Panc1 (cell line): ENCODE results near the gene HYAL2. TPM values are rescaled to one million over a fixed set of nuclear protein-coding genes. Genes with fewer than 3 reads are reported as not detected.

Experiments
- ATAC-seq: fragments of 200-7000 bp; cut with Tn5 transposase; 2 replicates; pipeline ENCODE4 v1.9.1; 2020; ENCODE audit warnings: mild to moderate bottlenecking, moderate library complexity
- BruUV-seq: library from RNA; stranded (reverse); fragments of 400-500 nt; replicated peaks from 2 replicates; lab custom pipeline; 2021; lab: Mats Ljungman, UMichigan
- CTCF ChIA-PET: fragments of 300-600 bp; sonication (Branson Sonifier 250); formaldehyde crosslinking; loops from one replicate; lab custom pipeline; 2022; ENCODE audit warnings: antibody characterized with exemption; lab: Charles Lee
- POLR2A ChIA-PET: fragments of 300-600 bp; sonication (Branson Sonifier 250); formaldehyde crosslinking; loops from one replicate; lab custom pipeline; 2022; ENCODE audit warnings: antibody characterized with exemption; lab: Charles Lee
- DNase-seq: peaks from one replicate; pipeline ENCODE4 v3.0.0-alpha.2; 2010; ENCODE audit warnings: low read depth, low spot score
- H3K27ac ChIP-seq: 2 replicates; pipeline ENCODE4 v1.5.1; 2011; ENCODE audit warnings: mild to moderate bottlenecking, low read length, inconsistent platforms
- H3K27me3 ChIP-seq: fragments of 200-500 bp; sonication (Bioruptor generic); 2 replicates; pipeline ENCODE4 v1.6.0; 2014; ENCODE audit warnings: low read length, inconsistent platforms; ENCODE audit not compliant: control insufficient read depth, insufficient read depth
- H3K36me3 ChIP-seq: fragments of 200-500 bp; sonication (Bioruptor generic); 2 replicates; pipeline ENCODE4 v1.5.1; 2014; ENCODE audit warnings: inconsistent platforms, mild to moderate bottlenecking, low read length, moderate library complexity; ENCODE audit not compliant: control insufficient read depth, insufficient read depth
- H3K4me1 ChIP-seq: 2 replicates; pipeline ENCODE4 v1.5.1; 2011; ENCODE audit warnings: inconsistent platforms, mild to moderate bottlenecking, low read length, moderate library complexity; ENCODE audit not compliant: control insufficient read depth, insufficient read depth
- H3K4me3 ChIP-seq, 2 experiments: 2 replicates each; pipeline ENCODE4 v1.5.1; 2011 to 2012; ENCODE audit warnings: low read depth in 2 of 2, low read length in 2 of 2, mild to moderate bottlenecking in 2 of 2, inconsistent platforms in 1 of 2, moderate library complexity in 1 of 2
- H3K9me3 ChIP-seq: fragments of 200-500 bp; sonication (Bioruptor generic); 2 replicates; pipeline ENCODE4 v1.5.1; 2014; ENCODE audit warnings: low read depth, mild to moderate bottlenecking, inconsistent platforms, low read length, moderate library complexity; ENCODE audit not compliant: control insufficient read depth, insufficient read depth
- CTCF ChIP-seq: fragments of 450-650 bp; IDR thresholded peaks from 2 replicates; pipeline ENCODE4 v1.5.1; 2017; ENCODE audit warnings: mild to moderate bottlenecking
- POLR2AphosphoS5 ChIP-seq: IDR thresholded peaks from 2 replicates; pipeline ENCODE4 v1.6.1; 2012; ENCODE audit warnings: mild to moderate bottlenecking, low read depth, low read length, moderate library complexity
- REST ChIP-seq, 2 experiments: IDR thresholded peaks; 2 replicates each; pipeline ENCODE4 v1.6.1; 2011 to 2012; ENCODE audit warnings: low read depth in 2 of 2, control low read depth in 1 of 2, low read length in 1 of 2, mild to moderate bottlenecking in 1 of 2, moderate library complexity in 1 of 2; ENCODE audit not compliant: insufficient read depth in 1 of 2
- SIN3A ChIP-seq: IDR thresholded peaks from 2 replicates; pipeline ENCODE4 v1.6.1; 2012; ENCODE audit warnings: low read depth, mild to moderate bottlenecking, low read length, moderate library complexity, borderline replicate concordance; ENCODE audit not compliant: insufficient read depth
- TCF7L2 ChIP-seq: IDR thresholded peaks from 2 replicates; pipeline ENCODE4 v1.6.1; 2011; ENCODE audit warnings: mild to moderate bottlenecking, low read depth, low read length, inconsistent platforms
- in situ Hi-C: cut with HindIII; loops from 2 replicates; pipeline ENCODE4 v1.10.0; 2016; ENCODE audit warnings: low sequenced_read_pairs, low pct_unique_long_range_greater_than_20kb
- intact Hi-C: fragments of 100-400 bp; cut with micrococcal nuclease; formaldehyde crosslinking; loops from one replicate; pipeline ENCODE4 v1.10.0; 2022; ENCODE audit not compliant: unreplicated experiment
- total RNA-seq: library from RNA; stranded (reverse); gene quantifications from one replicate; pipeline ENCODE4 v1.2.1, GENCODE V29; 2021; ENCODE audit not compliant: unreplicated experiment

HYAL2 gene
- total RNA-seq, 1 experiment from 2014 or later = 41.5 TPM

GRCh38 chr3:50354850-50355249 lies 32.3 kb upstream of the HYAL2 start:
- ATAC-seq (no peak), DNase-seq (no peak)
- BruUV-seq = no TSS peak
- TF ChIP-seq POLR2AphosphoS5 (no peak), CTCF (no peak), TCF7L2 (no peak), REST (IDR thresholded peaks at IDR 0.05; ENCODE audit: insufficient read depth in 1 of 2, low read depth in 2 of 2, low read length in 1 of 2) (no peak), SIN3A (no peak)
- in situ Hi-C loops = no loop called here
- CTCF ChIA-PET = interaction anchor here (0.5 kb wide), 1 partner anchor 10 kb away, joined by 4 read pairs; no protein-coding TSS in a partner anchor
- intact Hi-C loops = no loop called here
- Histone ChIP-seq H3K36me3 (peaks cover 2% of the 10 kb centered on the region; the same call in 1 of the 2 replicates), H3K27me3 (no peaks in the 10 kb centered on the region), H3K4me1 (peaks cover 17% of the 10 kb centered on the region), H3K9me3 (no peaks in the 10 kb centered on the region), H3K27ac (no peak overlapping the region), H3K4me3 (no peak overlapping the region)
- POLR2A ChIA-PET = no interaction called here

GRCh38 chr3:50354186-50354764 lies 31.7 kb upstream of the HYAL2 start:
- Histone ChIP-seq H3K4me1 (peaks cover 21% of the 10 kb centered on the region), H3K4me3 (no peak overlapping the region), H3K27me3 (no peaks in the 10 kb centered on the region), H3K27ac (no peak overlapping the region), H3K9me3 (no peaks in the 10 kb centered on the region), H3K36me3 (peaks cover 2% of the 10 kb centered on the region; the same call in 1 of the 2 replicates)
- DNase-seq (no peak), ATAC-seq (no peak)
- in situ Hi-C loops (no loop called here), intact Hi-C loops (no loop called here)
- CTCF ChIA-PET = interaction anchor here (0.5 kb wide), 1 partner anchor 11 kb away, joined by 4 read pairs; no protein-coding TSS in a partner anchor
- BruUV-seq = no TSS peak
- no peak for TF ChIP-seq TCF7L2
- POLR2A ChIA-PET = interaction anchor here (0.5 kb wide), 1 partner anchor 9 kb away, joined by 4 read pairs; no protein-coding TSS in a partner anchor
